ENCODE data around the gene ARL13B.
"Not testable (repeated sequence)": the region's sequence is repeated elsewhere in the genome, so short reads cannot be mapped to it uniquely, and the experiment has no call there.

Gene ARL13B

GRCh38 chr3:93979850-93980676 lies at the start of gene ARL13B:
Gene ARL13B, plus strand, starts transcription at chr3:93980155. Its CDS starts 269 bp downstream, at chr3:93980424.
- peak; percentile 95 for DNase-seq

GRCh38 chr3:93931597-93932229 lies 48.2 kb upstream of the ARL13B start:
- no peak for DNase-seq

- no peak for DNase-seq
Observed at GRCh38 chr3:93934366-93935046, 45.4 kb upstream of the ARL13B start.

- no peak for DNase-seq
Observed at GRCh38 chr3:93936549-93936948, 43.4 kb upstream of the ARL13B start.

- DNase-seq, result not testable (repeated sequence)
Observed at GRCh38 chr3:93937485-93937884, 42.5 kb upstream of the ARL13B start.

GRCh38 chr3:93949958-93950357 lies 30.0 kb upstream of the ARL13B start:
- not testable (repeated sequence) for DNase-seq

- DNase-seq, result no peak
Observed at GRCh38 chr3:93961026-93961425, 18.9 kb upstream of the ARL13B start.

- DNase-seq, result no peak
Observed at GRCh38 chr3:93961489-93961888, 18.5 kb upstream of the ARL13B start.

- no peak for DNase-seq
Observed at GRCh38 chr3:93962798-93963197, 17.2 kb upstream of the ARL13B start.

GRCh38 chr3:93965106-93965505 lies 14.8 kb upstream of the ARL13B start:
- not testable (repeated sequence) for DNase-seq

- no peak for DNase-seq
Observed at GRCh38 chr3:93969443-93969842, 10.5 kb upstream of the ARL13B start.

- DNase-seq, result no peak
Observed at GRCh38 chr3:93969997-93970396, 10.0 kb upstream of the ARL13B start.

GRCh38 chr3:93973131-93974126 lies 6.5 kb upstream of the ARL13B start, which contains the start of gene PROS1:
Gene PROS1, minus strand, starts transcription at chr3:93973896. Its CDS starts 147 bp downstream, at chr3:93973749.
- peak; percentile 68 for DNase-seq

- no peak for DNase-seq
Observed at GRCh38 chr3:93981649-93982048, 1.7 kb downstream of the ARL13B start.

GRCh38 chr3:93983408-93983807 lies 3.5 kb downstream of the ARL13B start:
- DNase-seq, result no peak

- DNase-seq, result no peak
Observed at GRCh38 chr3:93984618-93985017, 4.7 kb downstream of the ARL13B start.

- no peak for DNase-seq
Observed at GRCh38 chr3:93988283-93988682, 8.3 kb downstream of the ARL13B start.

GRCh38 chr3:93988764-93989163 lies 8.8 kb downstream of the ARL13B start:
- no peak for DNase-seq

- no peak for DNase-seq
Observed at GRCh38 chr3:93989241-93989640, 9.3 kb downstream of the ARL13B start.

GRCh38 chr3:93991631-93992030 lies 11.7 kb downstream of the ARL13B start:
- DNase-seq, result no peak

GRCh38 chr3:93992207-93992606 lies 12.3 kb downstream of the ARL13B start:
- DNase-seq, result no peak

GRCh38 chr3:93994056-93994455 lies 14.1 kb downstream of the ARL13B start:
- no peak for DNase-seq

All from activated CD4-positive, alpha-beta T cell treated with anti-CD3 and anti-CD28 coated beads for 48 hours (primary cell).